Chondrocyte (in vitro differentiated cells): Measurements from ENCODE around the gene ZNF407. TPM values are rescaled to one million over a fixed set of nuclear protein-coding genes. Genes with fewer than 3 reads are reported as not detected.

Experiments
- DNase-seq: peaks from one replicate; pipeline ENCODE4 v3.0.0; 2021; ENCODE audit warnings: mixed read lengths, low spot score
- H3K27ac Mint-ChIP-seq: one replicate; pipeline ENCODE4 v1.8.0; 2021; ENCODE audit warnings: mild to moderate bottlenecking, moderate library complexity, mixed read lengths; ENCODE audit not compliant: unreplicated experiment
- H3K27me3 Mint-ChIP-seq: 2 replicates; pipeline ENCODE4 v1.8.0; 2021; ENCODE audit warnings: low read depth, mixed read lengths
- H3K36me3 Mint-ChIP-seq: 2 replicates; pipeline ENCODE4 v1.8.0; 2021; ENCODE audit warnings: low read depth, mixed read lengths
- H3K4me1 Mint-ChIP-seq: 2 replicates; pipeline ENCODE4 v1.8.0; 2021; ENCODE audit warnings: low read depth, mild to moderate bottlenecking, mixed read lengths
- H3K4me3 Mint-ChIP-seq: one replicate; pipeline ENCODE4 v1.8.0; 2021; ENCODE audit warnings: mild to moderate bottlenecking, moderate library complexity, mixed read lengths; ENCODE audit not compliant: unreplicated experiment
- H3K9me3 Mint-ChIP-seq: 2 replicates; pipeline ENCODE4 v1.8.0; 2021; ENCODE audit warnings: low read depth, mixed read lengths
- CTCF ChIP-seq: fragments of 200-600 bp; sonication (generic); IDR thresholded peaks from 2 replicates; pipeline ENCODE4 v1.5.0; 2021; ENCODE audit warnings: antibody characterized with exemption, mild to moderate bottlenecking, moderate library complexity
- total RNA-seq: library from RNA; stranded (reverse); gene quantifications from 3 replicates; pipeline ENCODE4 v1.2.1, GENCODE V29; 2021

ZNF407 gene
- total RNA-seq, 1 donor from 2014 or later, result 10.4 TPM

GRCh38 chr18:74694436-74694835 is 96.8 kb downstream of the ZNF407 start:
- H3K36me3 Mint-ChIP-seq, result no peaks in the 10 kb centered on the region
- no peak for DNase-seq
- no peaks in the 10 kb centered on the region for H3K4me1 Mint-ChIP-seq
- H3K9me3 Mint-ChIP-seq, result no peaks in the 10 kb centered on the region
- no peak overlapping the region for H3K27ac Mint-ChIP-seq
- TF ChIP-seq CTCF, result no peak
- no peaks in the 10 kb centered on the region for H3K27me3 Mint-ChIP-seq
- no peak overlapping the region for H3K4me3 Mint-ChIP-seq

GRCh38 chr18:74695170-74695569 is 97.5 kb downstream of the ZNF407 start:
- TF ChIP-seq CTCF, result no peak
- H3K27ac Mint-ChIP-seq, result no peak overlapping the region
- DNase-seq, result no peak
- H3K36me3 Mint-ChIP-seq, result no peaks in the 10 kb centered on the region
- H3K4me3 Mint-ChIP-seq, result no peak overlapping the region
- no peaks in the 10 kb centered on the region for H3K4me1 Mint-ChIP-seq
- no peaks in the 10 kb centered on the region for H3K27me3 Mint-ChIP-seq
- no peaks in the 10 kb centered on the region for H3K9me3 Mint-ChIP-seq

DNA sequence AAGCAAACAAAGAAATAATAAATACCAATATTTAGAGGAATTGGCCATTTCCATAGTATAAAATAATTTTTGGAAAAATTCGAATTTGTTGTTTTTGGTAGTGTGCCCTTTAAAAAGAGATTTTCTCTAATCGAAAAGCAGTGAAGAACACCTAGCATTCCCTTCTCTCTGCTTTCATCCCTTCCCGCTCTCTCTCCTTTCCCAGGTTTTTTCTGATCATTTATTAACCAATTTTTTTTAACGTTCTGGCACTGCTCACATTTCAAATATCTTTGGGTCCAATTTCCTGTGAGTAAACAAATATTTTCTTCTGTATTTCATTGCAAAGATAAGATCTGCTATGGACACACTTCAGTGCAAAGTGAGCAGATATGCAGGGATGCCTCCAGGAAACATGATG is 101.2 kb downstream of the ZNF407 start:
- Mint-ChIP-seq H3K27me3 (no peaks in the 10 kb centered on the region), H3K36me3 (no peaks in the 10 kb centered on the region), H3K27ac (no peak overlapping the region)

DNA sequence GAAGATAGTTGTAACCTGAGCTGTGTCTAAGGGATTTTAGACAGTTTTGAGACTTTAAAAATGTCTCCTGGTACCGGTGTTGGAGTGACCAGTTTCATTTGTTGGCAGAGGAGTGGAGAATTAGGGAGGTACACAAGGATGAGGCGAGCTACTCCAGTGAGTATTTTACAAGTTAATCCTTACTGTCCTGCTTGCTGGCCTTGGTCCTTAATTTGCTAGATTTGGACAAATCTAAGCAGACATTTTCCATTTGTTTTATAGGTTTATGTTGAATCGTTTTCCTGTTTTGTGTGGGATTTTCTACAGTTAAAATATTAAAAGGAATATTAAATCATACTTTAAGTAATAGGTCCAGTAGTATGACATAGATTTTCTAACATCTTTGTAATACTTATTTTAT is 101.8 kb downstream of the ZNF407 start:
- no peak overlapping the region for H3K4me3 Mint-ChIP-seq
- no peaks in the 10 kb centered on the region for H3K36me3 Mint-ChIP-seq
- H3K27me3 Mint-ChIP-seq, result no peaks in the 10 kb centered on the region
- H3K9me3 Mint-ChIP-seq, result no peaks in the 10 kb centered on the region
- no peak for DNase-seq
- H3K4me1 Mint-ChIP-seq, result no peaks in the 10 kb centered on the region
- no peak for TF ChIP-seq CTCF
- H3K27ac Mint-ChIP-seq, result no peak overlapping the region

More for the DNA sequence above, 101.2 kb downstream of the ZNF407 start:
- H3K4me1 Mint-ChIP-seq, result no peaks in the 10 kb centered on the region
- no peaks in the 10 kb centered on the region for H3K9me3 Mint-ChIP-seq
- H3K4me3 Mint-ChIP-seq, result no peak overlapping the region
- no peak for TF ChIP-seq CTCF
- no peak for DNase-seq

DNA sequence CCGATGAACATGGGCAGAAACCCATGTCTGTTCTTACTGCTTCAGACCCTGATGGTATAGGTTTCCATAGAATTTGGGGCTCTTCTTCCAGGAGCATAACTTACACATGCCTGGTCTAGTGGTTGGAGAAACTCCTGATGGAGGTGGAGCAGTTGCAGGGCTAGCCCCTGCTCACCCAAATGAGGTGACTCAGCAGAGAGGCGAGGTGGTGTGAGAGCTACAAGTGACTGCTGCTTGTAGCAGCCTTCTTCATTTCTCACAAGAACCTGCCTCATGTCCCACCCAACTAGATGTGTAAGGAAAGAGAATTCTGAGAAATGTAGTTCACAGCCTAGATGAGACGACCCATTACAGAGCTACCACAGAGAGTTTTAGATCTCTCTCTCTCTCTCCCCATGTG is 105.3 kb downstream of the ZNF407 start:
- no peak for DNase-seq

More for the DNA sequence above, 105.3 kb downstream of the ZNF407 start:
- H3K27me3 Mint-ChIP-seq, result no peaks in the 10 kb centered on the region
- no peaks in the 10 kb centered on the region for H3K4me1 Mint-ChIP-seq
- TF ChIP-seq CTCF, result no peak
- H3K9me3 Mint-ChIP-seq, result no peaks in the 10 kb centered on the region
- H3K27ac Mint-ChIP-seq, result no peak overlapping the region
- no peaks in the 10 kb centered on the region for H3K36me3 Mint-ChIP-seq
- no peak overlapping the region for H3K4me3 Mint-ChIP-seq
